GM12891 (cell line): ENCODE results near the gene PSMB4.
"Not testable (repeated sequence)": the region's sequence is repeated elsewhere in the genome, so short reads cannot be mapped to it uniquely, and the experiment has no call there.

Experiments used
- DNase-seq: peaks from one replicate; pipeline ENCODE4 v3.0.0; 2011; ENCODE audit warnings: low spot score; ENCODE audit not compliant: insufficient read length
- FAIRE-seq: peaks from 2 replicates; lab custom pipeline; 2011; peaks lifted over from hg19 to GRCh38; lab: Jason Lieb, UNC
- PAX5 ChIP-seq: IDR thresholded peaks from 2 replicates; pipeline ENCODE4 v1.6.1; 2011; ENCODE audit warnings: low read length, moderate library complexity, mild to moderate bottlenecking; ENCODE audit not compliant: insufficient read depth, severe bottlenecking
- POLR2A ChIP-seq: IDR thresholded peaks from 2 replicates; pipeline ENCODE4 v1.6.1; 2011; ENCODE audit warnings: low read depth, low read length, control low read depth
- POLR2AphosphoS5 ChIP-seq: IDR thresholded peaks from 2 replicates; pipeline ENCODE4 v1.6.1; 2011; ENCODE audit warnings: low read depth, low read length, control low read depth
- POU2F2 ChIP-seq: IDR thresholded peaks from 2 replicates; pipeline ENCODE4 v1.6.1; 2011; ENCODE audit warnings: low read depth, mild to moderate bottlenecking, control low read depth, low read length, moderate library complexity
- SPI1 ChIP-seq: IDR thresholded peaks from 2 replicates; pipeline ENCODE4 v1.6.1; 2011; ENCODE audit warnings: low read depth, low read length, control low read depth
- TAF1 ChIP-seq: IDR thresholded peaks from 2 replicates; pipeline ENCODE4 v1.6.1; 2011; ENCODE audit warnings: low read depth, low read length, control low read depth

Gene PSMB4

GRCh38 chr1:151411884-151412283 is 12.5 kb downstream of the PSMB4 start:
- FAIRE-seq (no peak), DNase-seq (no peak)
- no peak for TF ChIP-seq POLR2AphosphoS5
- TF ChIP-seq POLR2A = no peak
- no peak for TF ChIP-seq TAF1
- TF ChIP-seq POU2F2 = no peak
- TF ChIP-seq PAX5 = no peak
- no peak for TF ChIP-seq SPI1

- DNase-seq (no peak), FAIRE-seq (no peak)
- TF ChIP-seq POLR2A = no peak
- TF ChIP-seq SPI1 = no peak
- TF ChIP-seq TAF1 = no peak
- TF ChIP-seq PAX5 = no peak
- no peak for TF ChIP-seq POU2F2
- no peak for TF ChIP-seq POLR2AphosphoS5
Measured at GRCh38 chr1:151416231-151416630, 16.9 kb downstream of the PSMB4 start.

GRCh38 chr1:151418081-151418480 is 18.7 kb downstream of the PSMB4 start:
- DNase-seq (no peak), FAIRE-seq (no peak)
- TF ChIP-seq SPI1 (no peak), POU2F2 (no peak), TAF1 (no peak), POLR2AphosphoS5 (no peak), POLR2A (no peak), PAX5 (no peak)

GRCh38 chr1:151419819-151420218 is 20.4 kb downstream of the PSMB4 start:
- DNase-seq (no peak), FAIRE-seq (no peak)
- TF ChIP-seq PAX5 = no peak
- no peak for TF ChIP-seq POU2F2
- no peak for TF ChIP-seq SPI1
- TF ChIP-seq POLR2A = no peak

- TF ChIP-seq POLR2AphosphoS5 = no peak
- TF ChIP-seq POU2F2 = no peak
- TF ChIP-seq POLR2A = no peak
- TF ChIP-seq TAF1 = no peak
- TF ChIP-seq SPI1 = no peak
- TF ChIP-seq PAX5 = no peak
- no peak for DNase-seq
- FAIRE-seq = no peak
Measured at GRCh38 chr1:151425103-151425502, 25.7 kb downstream of the PSMB4 start.

- no peak for FAIRE-seq
- TF ChIP-seq SPI1 (no peak), POLR2AphosphoS5 (no peak), POU2F2 (no peak), POLR2A (no peak), PAX5 (no peak), TAF1 (no peak)
Measured at GRCh38 chr1:151428068-151428467, 28.7 kb downstream of the PSMB4 start.

GRCh38 chr1:151433827-151434226 is 34.5 kb downstream of the PSMB4 start:
- FAIRE-seq, DNase-seq: not testable (repeated sequence)

More at GRCh38 chr1:151428068-151428467, 28.7 kb downstream of the PSMB4 start:
- DNase-seq = no peak

- TF ChIP-seq POLR2A (no peak), POU2F2 (no peak), PAX5 (no peak), TAF1 (no peak), SPI1 (no peak), POLR2AphosphoS5 (no peak)
- FAIRE-seq (no peak), DNase-seq (no peak)
Measured at GRCh38 chr1:151435174-151435573, 35.8 kb downstream of the PSMB4 start.

GRCh38 chr1:151436985-151437384 is 37.6 kb downstream of the PSMB4 start:
- FAIRE-seq (no peak), DNase-seq (no peak)
- no peak for TF ChIP-seq POLR2A
- no peak for TF ChIP-seq POLR2AphosphoS5
- TF ChIP-seq POU2F2 = no peak
- no peak for TF ChIP-seq SPI1
- TF ChIP-seq PAX5 = no peak
- TF ChIP-seq TAF1 = no peak

- not testable (repeated sequence) for FAIRE-seq, DNase-seq
Measured at GRCh38 chr1:151437396-151437795, 38.0 kb downstream of the PSMB4 start.
